HepG2 (cell line): ENCODE data around the gene OSBPL9. TPM values are rescaled to one million over a fixed set of nuclear protein-coding genes. Genes with fewer than 3 reads are reported as not detected.

Source experiments
- CBX2 ChIP-seq, 2 experiments: fragments of 200-600 bp in 1 of 2; sonication (generic); formaldehyde crosslinking in 1 of 2; IDR thresholded peaks; 2 replicates each; pipeline versions ENCODE4 v1.7.0 to v1.8.1; 2018 to 2022; ENCODE audit warnings: low read depth in 2 of 2, low read length in 1 of 2, mild to moderate bottlenecking in 1 of 2, missing genetic modification reagents in 1 of 2
- DPF2 ChIP-seq: sonication (generic); formaldehyde crosslinking; IDR thresholded peaks from 2 replicates; pipeline ENCODE4 v1.4.0; 2020; ENCODE audit warnings: mild to moderate bottlenecking, low read depth, missing genetic modification reagents, borderline replicate concordance
- GABPB1 ChIP-seq: IDR thresholded peaks from 2 replicates; pipeline ENCODE4 v1.6.1; 2016; ENCODE audit warnings: mild to moderate bottlenecking, missing genetic modification reagents, moderate library complexity, missing compliant biosample characterization
- KAT2B ChIP-seq: fragments of 150-350 bp; IDR thresholded peaks from 2 replicates; pipeline ENCODE4 v1.6.1; 2014; ENCODE audit warnings: low read depth, low read length, borderline replicate concordance
- PRMT3 ChIP-seq: sonication (generic); formaldehyde crosslinking; IDR thresholded peaks from 2 replicates; pipeline ENCODE4 v1.8.1; 2022; ENCODE audit warnings: low read depth, mild to moderate bottlenecking, moderate library complexity, missing genetic modification reagents, borderline replicate concordance
- SMAD1 ChIP-seq: sonication (generic); formaldehyde crosslinking; IDR thresholded peaks from 2 replicates; pipeline ENCODE4 v1.4.0; 2020; ENCODE audit warnings: missing genetic modification reagents, low read depth, mild to moderate bottlenecking, borderline replicate concordance
- SNAPC5 ChIP-seq: sonication (generic); formaldehyde crosslinking; IDR thresholded peaks from 2 replicates; pipeline ENCODE4 v1.8.1; 2023; ENCODE audit warnings: mild to moderate bottlenecking, missing genetic modification reagents, borderline replicate concordance
- SSRP1 ChIP-seq: IDR thresholded peaks from 2 replicates; pipeline ENCODE4 v1.6.1; 2016; ENCODE audit warnings: control low read depth
- ZFY ChIP-seq: sonication (generic); formaldehyde crosslinking; IDR thresholded peaks from 2 replicates; pipeline ENCODE4 v1.4.0; 2020; ENCODE audit warnings: missing genetic modification reagents
- ZNF251 ChIP-seq: sonication (generic); formaldehyde crosslinking; IDR thresholded peaks from 2 replicates; pipeline ENCODE4 v1.9.0; 2021; ENCODE audit warnings: mild to moderate bottlenecking, missing genetic modification reagents
- ZNF564 ChIP-seq: sonication (generic); formaldehyde crosslinking; IDR thresholded peaks from 2 replicates; pipeline ENCODE4 v1.8.1; 2023; ENCODE audit warnings: mild to moderate bottlenecking, missing genetic modification reagents
- ZNF577 ChIP-seq: sonication (generic); formaldehyde crosslinking; IDR thresholded peaks from 2 replicates; pipeline ENCODE4 v1.4.0; 2020; ENCODE audit warnings: mild to moderate bottlenecking, low read depth, missing genetic modification reagents, borderline replicate concordance
- ZNF619 ChIP-seq: sonication (generic); formaldehyde crosslinking; IDR thresholded peaks from 2 replicates; pipeline ENCODE4 v1.4.0; 2020; ENCODE audit warnings: mild to moderate bottlenecking, missing genetic modification reagents
- polyA plus RNA-seq, 8 experiments: library from polyadenylated mRNA; depleted of rRNA in 3 of 8; stranded (reverse) in 7 of 8; unstranded in 1 of 8; fragments of >200 nt; fragmentation: Illumina TruSeq in 4 of 8; extraction: Trizol in 4 of 8; gene quantifications; 2 replicates each; pipeline versions ENCODE4 v1.2.1 to v1.2.3, GENCODE V29; 2011 to 2016; ENCODE audit warnings: low read depth in 4 of 8, missing spikeins in 1 of 8, mixed read lengths in 1 of 8; ENCODE audit not compliant: insufficient read depth in 1 of 8
- total RNA-seq, 5 experiments: library from RNA; depleted of rRNA; stranded (reverse); fragments of >200 nt; fragmentation: Illumina TruSeq; extraction: Trizol; gene quantifications; 2 replicates each; pipeline ENCODE4 v1.2.3, GENCODE V29; 2016; ENCODE audit warnings: low read depth in 1 of 5
- TF ChIP-seq, protein P1 (sequence below): sonication (generic); formaldehyde crosslinking; IDR thresholded peaks from 2 replicates; pipeline ENCODE4 v1.8.1; 2022; ENCODE audit warnings: low read depth, mild to moderate bottlenecking, missing genetic modification reagents
- TF ChIP-seq, protein P2 (sequence below): sonication (generic); formaldehyde crosslinking; IDR thresholded peaks from 2 replicates; pipeline ENCODE4 v1.5.0; 2020; ENCODE audit warnings: mild to moderate bottlenecking, missing genetic modification reagents
- TF ChIP-seq, protein P3 (sequence below): sonication (generic); formaldehyde crosslinking; IDR thresholded peaks from 2 replicates; pipeline ENCODE4 v1.9.0; 2021; ENCODE audit warnings: missing genetic modification reagents, borderline replicate concordance
- TF ChIP-seq, protein P4 (sequence below): sonication (generic); formaldehyde crosslinking; IDR thresholded peaks from 2 replicates; pipeline ENCODE4 v1.5.1; 2020; ENCODE audit warnings: mild to moderate bottlenecking, missing genetic modification reagents

The OSBPL9 gene
- total and polyA plus RNA-seq, 2 of the 13 experiments (the other 11 are each of a cell fraction or from before 2014, with no cell fraction given), result 83.6 to 142 TPM

DNA sequence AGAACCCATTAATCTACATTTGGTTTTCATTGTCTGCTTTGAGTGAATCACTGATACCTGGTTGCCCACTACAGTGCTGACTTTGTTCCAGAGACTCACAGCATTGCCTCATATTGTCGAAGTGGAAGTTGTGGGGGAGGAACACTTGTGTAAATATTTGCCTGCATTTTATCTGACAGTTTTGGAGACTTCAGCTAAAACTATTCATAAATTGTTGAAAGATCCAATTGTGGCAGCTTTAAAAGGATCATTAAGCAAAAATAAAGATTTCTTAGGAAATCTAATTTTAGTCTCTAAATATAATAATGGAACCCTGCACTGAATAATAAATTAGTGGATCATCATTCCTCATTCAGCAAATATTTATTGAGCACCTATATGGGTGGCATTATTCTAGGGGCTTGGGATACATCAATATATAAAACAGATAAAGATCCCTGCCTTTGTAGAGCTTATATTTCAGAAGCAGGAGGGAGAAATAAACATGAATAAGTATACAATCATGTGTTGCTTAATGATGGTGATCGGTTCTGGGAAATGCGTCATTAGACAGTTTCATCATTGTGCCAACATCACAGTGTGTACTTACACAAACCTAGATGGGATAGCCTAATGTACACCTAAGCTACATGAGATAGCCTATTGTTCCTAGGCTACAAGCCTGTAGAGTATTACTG lies 73.5 kb downstream of the OSBPL9 start (continued):
- TF ChIP-seq, protein P1, sequence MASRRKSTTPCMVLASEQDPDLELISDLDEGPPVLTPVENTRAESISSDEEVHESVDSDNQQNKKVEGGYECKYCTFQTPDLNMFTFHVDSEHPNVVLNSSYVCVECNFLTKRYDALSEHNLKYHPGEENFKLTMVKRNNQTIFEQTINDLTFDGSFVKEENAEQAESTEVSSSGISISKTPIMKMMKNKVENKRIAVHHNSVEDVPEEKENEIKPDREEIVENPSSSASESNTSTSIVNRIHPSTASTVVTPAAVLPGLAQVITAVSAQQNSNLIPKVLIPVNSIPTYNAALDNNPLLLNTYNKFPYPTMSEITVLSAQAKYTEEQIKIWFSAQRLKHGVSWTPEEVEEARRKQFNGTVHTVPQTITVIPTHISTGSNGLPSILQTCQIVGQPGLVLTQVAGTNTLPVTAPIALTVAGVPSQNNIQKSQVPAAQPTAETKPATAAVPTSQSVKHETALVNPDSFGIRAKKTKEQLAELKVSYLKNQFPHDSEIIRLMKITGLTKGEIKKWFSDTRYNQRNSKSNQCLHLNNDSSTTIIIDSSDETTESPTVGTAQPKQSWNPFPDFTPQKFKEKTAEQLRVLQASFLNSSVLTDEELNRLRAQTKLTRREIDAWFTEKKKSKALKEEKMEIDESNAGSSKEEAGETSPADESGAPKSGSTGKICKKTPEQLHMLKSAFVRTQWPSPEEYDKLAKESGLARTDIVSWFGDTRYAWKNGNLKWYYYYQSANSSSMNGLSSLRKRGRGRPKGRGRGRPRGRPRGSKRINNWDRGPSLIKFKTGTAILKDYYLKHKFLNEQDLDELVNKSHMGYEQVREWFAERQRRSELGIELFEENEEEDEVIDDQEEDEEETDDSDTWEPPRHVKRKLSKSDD, result no peak
- TF ChIP-seq GABPB1 (CRISPR knock-in tag), result peak; percentile 42; the same call in 1 of the 2 replicates
- TF ChIP-seq ZNF619 (CRISPR knock-in tag), result no peak
- TF ChIP-seq SMAD1 (CRISPR knock-in tag), result no peak
- no peak; the same call in 1 of the 2 replicates for TF ChIP-seq ZNF564 (CRISPR knock-in tag)
- no peak for TF ChIP-seq CBX2 (IDR thresholded peaks at IDR 0.05; ENCODE audit: low read depth, low read length)
- TF ChIP-seq CBX2 (CRISPR knock-in tag; IDR thresholded peaks at IDR 0.05; ENCODE audit: low read depth), result no peak
- no peak for TF ChIP-seq PRMT3 (CRISPR knock-in tag)
- no peak for TF ChIP-seq SNAPC5 (CRISPR knock-in tag)
- no peak for TF ChIP-seq ZNF577 (CRISPR knock-in tag)
- TF ChIP-seq, protein P2, sequence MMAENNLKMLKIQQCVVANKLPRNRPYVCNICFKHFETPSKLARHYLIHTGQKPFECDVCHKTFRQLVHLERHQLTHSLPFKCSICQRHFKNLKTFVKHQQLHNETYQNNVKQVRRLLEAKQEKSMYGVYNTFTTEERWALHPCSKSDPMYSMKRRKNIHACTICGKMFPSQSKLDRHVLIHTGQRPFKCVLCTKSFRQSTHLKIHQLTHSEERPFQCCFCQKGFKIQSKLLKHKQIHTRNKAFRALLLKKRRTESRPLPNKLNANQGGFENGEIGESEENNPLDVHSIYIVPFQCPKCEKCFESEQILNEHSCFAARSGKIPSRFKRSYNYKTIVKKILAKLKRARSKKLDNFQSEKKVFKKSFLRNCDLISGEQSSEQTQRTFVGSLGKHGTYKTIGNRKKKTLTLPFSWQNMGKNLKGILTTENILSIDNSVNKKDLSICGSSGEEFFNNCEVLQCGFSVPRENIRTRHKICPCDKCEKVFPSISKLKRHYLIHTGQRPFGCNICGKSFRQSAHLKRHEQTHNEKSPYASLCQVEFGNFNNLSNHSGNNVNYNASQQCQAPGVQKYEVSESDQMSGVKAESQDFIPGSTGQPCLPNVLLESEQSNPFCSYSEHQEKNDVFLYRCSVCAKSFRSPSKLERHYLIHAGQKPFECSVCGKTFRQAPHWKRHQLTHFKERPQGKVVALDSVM (CRISPR knock-in tag), result no peak
- TF ChIP-seq, protein P3, sequence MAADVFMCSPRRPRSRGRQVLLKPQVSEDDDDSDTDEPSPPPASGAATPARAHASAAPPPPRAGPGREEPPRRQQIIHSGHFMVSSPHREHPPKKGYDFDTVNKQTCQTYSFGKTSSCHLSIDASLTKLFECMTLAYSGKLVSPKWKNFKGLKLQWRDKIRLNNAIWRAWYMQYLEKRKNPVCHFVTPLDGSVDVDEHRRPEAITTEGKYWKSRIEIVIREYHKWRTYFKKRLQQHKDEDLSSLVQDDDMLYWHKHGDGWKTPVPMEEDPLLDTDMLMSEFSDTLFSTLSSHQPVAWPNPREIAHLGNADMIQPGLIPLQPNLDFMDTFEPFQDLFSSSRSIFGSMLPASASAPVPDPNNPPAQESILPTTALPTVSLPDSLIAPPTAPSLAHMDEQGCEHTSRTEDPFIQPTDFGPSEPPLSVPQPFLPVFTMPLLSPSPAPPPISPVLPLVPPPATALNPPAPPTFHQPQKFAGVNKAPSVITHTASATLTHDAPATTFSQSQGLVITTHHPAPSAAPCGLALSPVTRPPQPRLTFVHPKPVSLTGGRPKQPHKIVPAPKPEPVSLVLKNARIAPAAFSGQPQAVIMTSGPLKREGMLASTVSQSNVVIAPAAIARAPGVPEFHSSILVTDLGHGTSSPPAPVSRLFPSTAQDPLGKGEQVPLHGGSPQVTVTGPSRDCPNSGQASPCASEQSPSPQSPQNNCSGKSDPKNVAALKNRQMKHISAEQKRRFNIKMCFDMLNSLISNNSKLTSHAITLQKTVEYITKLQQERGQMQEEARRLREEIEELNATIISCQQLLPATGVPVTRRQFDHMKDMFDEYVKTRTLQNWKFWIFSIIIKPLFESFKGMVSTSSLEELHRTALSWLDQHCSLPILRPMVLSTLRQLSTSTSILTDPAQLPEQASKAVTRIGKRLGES (CRISPR knock-in tag), result no peak; the same call in 1 of the 2 replicates
- peak; percentile 83 for TF ChIP-seq DPF2 (CRISPR knock-in tag)
- TF ChIP-seq ZFY (CRISPR knock-in tag), result no peak
- no peak for TF ChIP-seq KAT2B
- TF ChIP-seq SSRP1 (CRISPR knock-in tag), result no peak
- TF ChIP-seq, protein P4, sequence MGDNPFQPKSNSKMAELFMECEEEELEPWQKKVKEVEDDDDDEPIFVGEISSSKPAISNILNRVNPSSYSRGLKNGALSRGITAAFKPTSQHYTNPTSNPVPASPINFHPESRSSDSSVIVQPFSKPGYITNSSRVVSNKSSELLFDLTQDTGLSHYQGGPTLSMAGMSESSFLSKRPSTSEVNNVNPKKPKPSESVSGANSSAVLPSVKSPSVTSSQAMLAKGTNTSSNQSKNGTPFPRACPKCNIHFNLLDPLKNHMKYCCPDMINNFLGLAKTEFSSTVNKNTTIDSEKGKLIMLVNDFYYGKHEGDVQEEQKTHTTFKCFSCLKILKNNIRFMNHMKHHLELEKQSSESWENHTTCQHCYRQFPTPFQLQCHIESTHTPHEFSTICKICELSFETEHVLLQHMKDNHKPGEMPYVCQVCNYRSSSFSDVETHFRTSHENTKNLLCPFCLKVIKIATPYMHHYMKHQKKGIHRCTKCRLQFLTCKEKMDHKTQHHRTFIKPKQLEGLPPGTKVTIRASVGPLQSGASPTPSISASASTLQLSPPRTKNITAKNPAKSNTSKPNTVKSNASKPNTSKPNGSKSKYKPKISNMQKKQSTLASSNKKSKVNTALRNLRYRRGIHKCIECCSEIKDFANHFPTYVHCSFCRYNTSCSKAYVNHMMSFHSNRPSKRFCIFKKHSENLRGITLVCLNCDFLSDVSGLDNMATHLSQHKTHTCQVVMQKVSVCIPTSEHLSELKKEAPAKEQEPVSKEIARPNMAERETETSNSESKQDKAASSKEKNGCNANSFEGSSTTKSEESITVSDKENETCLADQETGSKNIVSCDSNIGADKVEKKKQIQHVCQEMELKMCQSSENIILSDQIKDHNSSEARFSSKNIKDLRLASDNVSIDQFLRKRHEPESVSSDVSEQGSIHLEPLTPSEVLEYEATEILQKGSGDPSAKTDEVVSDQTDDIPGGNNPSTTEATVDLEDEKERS, result no peak
- no peak for TF ChIP-seq ZNF251
